HG03097 (cell line): ENCODE data around the gene KRTAP10-2.

Experiments used
- ATAC-seq: cut with Tn5 transposase; IDR thresholded peaks from one replicate; pipeline ENCODE4 v1.9.1; 2021; ENCODE audit not compliant: unreplicated experiment, low FRiP score

The KRTAP10-2 gene

GRCh38 chr21:44515359-44516165 lies 35.7 kb downstream of the KRTAP10-2 start:
- no peak for ATAC-seq

- ATAC-seq: no peak
These were observed 36.5 kb downstream of the KRTAP10-2 start for GRCh38 chr21:44514746-44515358.

GRCh38 chr21:44514218-44514520 lies 37.1 kb downstream of the KRTAP10-2 start:
- no peak for ATAC-seq

- ATAC-seq: no peak
These were observed 37.7 kb downstream of the KRTAP10-2 start for GRCh38 chr21:44513389-44514217.

- ATAC-seq: no peak
These were observed 38.6 kb downstream of the KRTAP10-2 start for GRCh38 chr21:44512496-44513388.

- ATAC-seq: no peak
These were observed 39.4 kb downstream of the KRTAP10-2 start for GRCh38 chr21:44511938-44512275.

- ATAC-seq: no peak
These were observed 39.9 kb downstream of the KRTAP10-2 start for GRCh38 chr21:44511219-44511937.

- ATAC-seq: no peak
These were observed 40.6 kb downstream of the KRTAP10-2 start for GRCh38 chr21:44510508-44511218.

- ATAC-seq: no peak
These were observed 41.2 kb downstream of the KRTAP10-2 start for GRCh38 chr21:44510109-44510507.

GRCh38 chr21:44509539-44509938 lies 41.8 kb downstream of the KRTAP10-2 start:
- no peak for ATAC-seq

GRCh38 chr21:44508711-44509445 lies 42.4 kb downstream of the KRTAP10-2 start:
- no peak for ATAC-seq

GRCh38 chr21:44508426-44508710 lies 42.9 kb downstream of the KRTAP10-2 start:
- no peak for ATAC-seq

- ATAC-seq: no peak
These were observed 43.5 kb downstream of the KRTAP10-2 start for GRCh38 chr21:44507673-44508425.

GRCh38 chr21:44506279-44507255 lies 44.7 kb downstream of the KRTAP10-2 start:
- no peak for ATAC-seq

GRCh38 chr21:44505673-44506278 lies 45.5 kb downstream of the KRTAP10-2 start:
- no peak for ATAC-seq

GRCh38 chr21:44503901-44504399 lies 47.4 kb downstream of the KRTAP10-2 start:
- no peak for ATAC-seq
